Hepatocyte (in vitro differentiated cells): Measurements from ENCODE around the gene SOD3. TPM values are rescaled to one million over a fixed set of nuclear protein-coding genes. Genes with fewer than 3 reads are reported as not detected.

Experiments used
- DNase-seq: peaks from one replicate; pipeline ENCODE4 v3.0.0-alpha.2; 2016; ENCODE audit warnings: low spot score
- H2AFZ ChIP-seq: fragments of 200-600 bp; sonication (generic); 2 replicates; pipeline ENCODE4 v1.6.0; 2016; ENCODE audit warnings: antibody characterized with exemption, mild to moderate bottlenecking
- H3K27ac ChIP-seq: fragments of 200-600 bp; sonication (generic); 2 replicates; pipeline ENCODE4 v1.5.1; 2016; ENCODE audit warnings: mild to moderate bottlenecking
- H3K27me3 ChIP-seq: fragments of 200-600 bp; sonication (generic); 2 replicates; pipeline ENCODE4 v1.6.1; 2016
- H3K36me3 ChIP-seq: fragments of 200-600 bp; sonication (generic); replicated peaks from 2 replicates; pipeline ENCODE4 v1.5.1; 2016; ENCODE audit warnings: low read depth; ENCODE audit not compliant: insufficient read depth
- H3K4me1 ChIP-seq: fragments of 200-600 bp; sonication (generic); 2 replicates; pipeline ENCODE4 v1.5.1; 2016; ENCODE audit warnings: mild to moderate bottlenecking, moderate library complexity; ENCODE audit not compliant: insufficient read depth
- H3K4me2 ChIP-seq: fragments of 200-600 bp; sonication (generic); 2 replicates; pipeline ENCODE4 v1.6.0; 2016
- H3K4me3 ChIP-seq: fragments of 200-600 bp; sonication (generic); 2 replicates; pipeline ENCODE4 v1.5.1; 2016; ENCODE audit warnings: mild to moderate bottlenecking
- H3K79me2 ChIP-seq: fragments of 200-600 bp; sonication (generic); 2 replicates; pipeline ENCODE4 v1.6.0; 2017; ENCODE audit warnings: mild to moderate bottlenecking
- H3K9me2 ChIP-seq: fragments of 200-600 bp; sonication (generic); replicated peaks from 2 replicates; pipeline ENCODE4 v1.6.0; 2017; ENCODE audit warnings: mild to moderate bottlenecking; ENCODE audit not compliant: insufficient read depth
- H3K9me3 ChIP-seq: fragments of 200-600 bp; sonication (generic); 2 replicates; pipeline ENCODE4 v1.5.1; 2016; ENCODE audit warnings: low read depth, mild to moderate bottlenecking
- H4K20me1 ChIP-seq: fragments of 200-600 bp; sonication (generic); 2 replicates; pipeline ENCODE4 v1.6.0; 2016; ENCODE audit warnings: mild to moderate bottlenecking; ENCODE audit not compliant: insufficient read depth, poor library complexity, severe bottlenecking
- CTCF ChIP-seq: fragments of 200-600 bp; sonication (generic); IDR thresholded peaks from 2 replicates; pipeline ENCODE4 v1.5.1; 2016; ENCODE audit warnings: antibody characterized with exemption, mild to moderate bottlenecking; ENCODE audit not compliant: poor library complexity
- EZH2 ChIP-seq: fragments of 200-600 bp; sonication (generic); IDR thresholded peaks from 2 replicates; pipeline ENCODE4 v1.6.1; 2016; ENCODE audit warnings: antibody characterized with exemption, mild to moderate bottlenecking, borderline replicate concordance
- EZH2phosphoT487 ChIP-seq: fragments of 200-600 bp; sonication (generic); IDR thresholded peaks from one replicate; pipeline ENCODE4 v1.6.1; 2018; ENCODE audit warnings: antibody characterized with exemption, mild to moderate bottlenecking, low read depth, moderate library complexity; ENCODE audit not compliant: unreplicated experiment, severe bottlenecking
- WGBS: methylation state at CpG from one replicate; pipeline ENCODE4 v1.1.6; 2016; ENCODE audit warnings: low lambda C conversion rate; ENCODE audit errors: missing lambda C conversion rate; 5-methylcytosine and 5-hydroxymethylcytosine counted together
- polyA plus RNA-seq: library from polyadenylated mRNA; unstranded; fragments of >200 nt; fragmentation: Nextera tagmentation; extraction: Ambion mirVana; gene quantifications from 2 replicates; pipeline ENCODE4 v1.2.1, GENCODE V29; 2016
- total RNA-seq: library from RNA; depleted of rRNA; stranded (reverse); fragments of >200 nt; gene quantifications from 2 replicates; pipeline ENCODE4 v1.2.3, GENCODE V29; 2014

Gene SOD3
- total and polyA plus RNA-seq, 2 experiments from 2014 or later = 7.5 to 20.3 TPM

DNA sequence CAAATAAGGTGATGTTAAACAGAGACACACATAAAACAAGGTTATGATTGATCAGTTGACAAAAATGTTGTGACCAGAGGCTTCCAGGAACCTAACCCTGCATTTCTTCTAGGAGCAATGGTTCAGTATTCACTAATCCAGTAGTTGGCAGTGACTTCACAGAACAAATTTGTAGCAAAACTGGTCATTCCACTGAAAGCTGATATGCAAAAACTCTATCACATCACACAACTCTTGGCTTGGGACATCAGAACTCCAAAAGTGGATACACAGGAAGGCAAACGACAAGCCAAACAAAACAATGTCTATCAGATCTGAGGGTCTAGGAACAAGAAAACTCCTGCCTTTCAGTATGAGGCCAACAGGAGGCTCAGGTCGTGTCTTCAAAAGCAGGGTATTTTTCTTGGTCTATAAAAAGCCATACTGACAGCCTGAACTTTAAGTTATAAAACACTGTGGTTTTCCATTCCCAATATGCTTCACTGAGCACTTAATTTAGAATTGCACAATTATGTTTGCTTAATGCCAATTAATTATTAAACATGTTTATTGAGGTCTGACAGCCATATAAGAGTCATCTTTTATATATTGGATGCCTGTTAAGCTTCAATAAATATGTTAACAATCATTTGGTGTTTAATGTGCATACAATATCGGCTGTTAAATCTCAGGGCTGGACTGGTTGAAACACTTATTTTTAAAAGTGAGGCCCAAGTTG is 45.6 kb downstream of the SOD3 start:
- Histone ChIP-seq H3K27me3 (no peaks in the 10 kb centered on the region), H3K27ac (no peak overlapping the region), H2AFZ (no peak overlapping the region), H3K79me2 (no peaks in the 10 kb centered on the region), H3K4me2 (no peak overlapping the region), H4K20me1 (no peaks in the 10 kb centered on the region), H3K4me1 (no peaks in the 10 kb centered on the region), H3K4me3 (no peak overlapping the region), H3K9me2 (no peaks in the 10 kb centered on the region), H3K36me3 (no peaks in the 10 kb centered on the region), H3K9me3 (no peaks in the 10 kb centered on the region)
- 74% methylated on average over 3 of the region's 3 CpGs for WGBS
- no peak for TF ChIP-seq EZH2
- no peak for TF ChIP-seq CTCF
- TF ChIP-seq EZH2phosphoT487 = no peak
- DNase-seq = no peak

DNA sequence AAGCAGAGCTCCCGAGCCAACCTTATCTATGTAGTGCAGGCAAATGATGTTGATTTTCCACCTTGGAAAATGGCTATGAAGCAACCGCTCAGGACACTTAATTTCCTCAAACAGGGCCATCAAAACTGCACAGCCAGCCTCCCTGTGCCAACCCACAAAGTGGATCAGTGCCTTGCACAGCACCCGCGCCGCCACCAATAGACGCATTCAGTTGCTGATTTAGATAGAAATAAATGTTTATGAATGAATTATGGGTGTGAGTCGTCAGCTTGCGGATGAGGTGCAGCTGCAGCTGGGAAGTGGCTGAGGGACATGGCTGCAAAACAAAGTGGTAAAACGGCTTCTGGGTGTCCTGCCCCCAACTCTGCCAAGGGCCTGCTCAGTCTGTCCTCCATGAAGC is 47.0 kb downstream of the SOD3 start:
- 89% methylated on average over 9 of the region's 9 CpGs for WGBS

GRCh38 chr4:24843096-24843495 is 47.7 kb downstream of the SOD3 start:
- Histone ChIP-seq H3K9me3 (no peaks in the 10 kb centered on the region), H2AFZ (no peak overlapping the region), H3K4me1 (no peaks in the 10 kb centered on the region), H3K79me2 (no peaks in the 10 kb centered on the region), H3K4me2 (no peak overlapping the region), H4K20me1 (no peaks in the 10 kb centered on the region), H3K4me3 (no peak overlapping the region), H3K27me3 (no peaks in the 10 kb centered on the region), H3K36me3 (no peaks in the 10 kb centered on the region), H3K9me2 (no peaks in the 10 kb centered on the region), H3K27ac (no peak overlapping the region)
- WGBS = 58% methylated on average over 3 of the region's 3 CpGs
- no peak for DNase-seq
- TF ChIP-seq EZH2phosphoT487 (no peak), EZH2 (no peak), CTCF (no peak)

More for the DNA sequence above, 47.0 kb downstream of the SOD3 start:
- Histone ChIP-seq H3K27me3 (no peaks in the 10 kb centered on the region), H3K9me3 (no peaks in the 10 kb centered on the region), H3K4me1 (no peaks in the 10 kb centered on the region), H3K9me2 (no peaks in the 10 kb centered on the region), H3K27ac (no peak overlapping the region), H2AFZ (no peak overlapping the region), H4K20me1 (no peaks in the 10 kb centered on the region), H3K4me2 (no peak overlapping the region), H3K4me3 (no peak overlapping the region), H3K36me3 (no peaks in the 10 kb centered on the region), H3K79me2 (no peaks in the 10 kb centered on the region)
- no peak for DNase-seq
- no peak for TF ChIP-seq EZH2

GRCh38 chr4:24845132-24845531 is 49.8 kb downstream of the SOD3 start:
- DNase-seq = no peak
- H3K4me2 ChIP-seq = no peak overlapping the region
- no peaks in the 10 kb centered on the region for H3K36me3 ChIP-seq
- no peak overlapping the region for H3K4me3 ChIP-seq
- no peak overlapping the region for H2AFZ ChIP-seq
- H3K4me1 ChIP-seq = no peaks in the 10 kb centered on the region
- no peak overlapping the region for H3K27ac ChIP-seq
- TF ChIP-seq EZH2phosphoT487 (no peak), CTCF (no peak), EZH2 (no peak)
- no peaks in the 10 kb centered on the region for H3K9me2 ChIP-seq
- no peaks in the 10 kb centered on the region for H4K20me1 ChIP-seq
- no peaks in the 10 kb centered on the region for H3K9me3 ChIP-seq
- WGBS = 93% methylated on average over 8 of the region's 8 CpGs
- no peaks in the 10 kb centered on the region for H3K27me3 ChIP-seq
- no peaks in the 10 kb centered on the region for H3K79me2 ChIP-seq
